Globus pallidus (tissue), 1 donor: ENCODE measurements around the gene PEX13.
"Not testable (repeated sequence)": the region's sequence is repeated elsewhere in the genome, so short reads cannot be mapped to it uniquely, and the experiment has no call there.

ENCODE experiments used
- DNase-seq: peaks from one replicate; pipeline ENCODE4 v3.0.0-alpha.2; 2015; ENCODE audit warnings: low spot score

Gene PEX13

GRCh38 chr2:61017556-61018317, at the start of gene PEX13, which contains the start of gene PUS10:
TSS of gene PEX13 (plus strand) at chr2:61017720. CDS start at chr2:61017760, 40 bp downstream.
TSS of gene PUS10 (minus strand) at chr2:61018255. CDS start at chr2:61011890, 6,365 bp downstream.
- DNase-seq = peak; percentile 78

- no peak for DNase-seq
Measured at GRCh38 chr2:60972889-60973656, 44.4 kb upstream of the PEX13 start.

GRCh38 chr2:60973705-60974104, 43.8 kb upstream of the PEX13 start:
- no peak for DNase-seq

GRCh38 chr2:60974652-60975051, 42.9 kb upstream of the PEX13 start:
- DNase-seq = no peak

GRCh38 chr2:60976256-60976850, 41.2 kb upstream of the PEX13 start:
- no peak for DNase-seq

GRCh38 chr2:60976875-60977561, 40.5 kb upstream of the PEX13 start:
- no peak for DNase-seq

GRCh38 chr2:60977562-60977895, 40.0 kb upstream of the PEX13 start:
- DNase-seq = no peak

GRCh38 chr2:60979231-60979630, 38.3 kb upstream of the PEX13 start:
- DNase-seq = no peak

- no peak for DNase-seq
Measured at GRCh38 chr2:60980071-60980815, 37.3 kb upstream of the PEX13 start.

- not testable (repeated sequence) for DNase-seq
Measured at GRCh38 chr2:60982066-60982465, 35.5 kb upstream of the PEX13 start.

- no peak for DNase-seq
Measured at GRCh38 chr2:60984720-60985119, 32.8 kb upstream of the PEX13 start.

GRCh38 chr2:60987041-60987440, 30.5 kb upstream of the PEX13 start:
- DNase-seq = no peak

- not testable (repeated sequence) for DNase-seq
Measured at GRCh38 chr2:60987656-60988055, 29.9 kb upstream of the PEX13 start.

GRCh38 chr2:60989259-60989658, 28.3 kb upstream of the PEX13 start:
- no peak for DNase-seq

GRCh38 chr2:60991644-60992043, 25.9 kb upstream of the PEX13 start:
- no peak for DNase-seq

GRCh38 chr2:60992985-60993392, 24.5 kb upstream of the PEX13 start:
- peak; percentile 58 for DNase-seq

- DNase-seq = no peak
Measured at GRCh38 chr2:60994131-60994530, 23.4 kb upstream of the PEX13 start.

- DNase-seq = peak; percentile 25
Measured at GRCh38 chr2:60998628-60999545, 18.6 kb upstream of the PEX13 start.

GRCh38 chr2:61005736-61006135, 11.8 kb upstream of the PEX13 start:
- DNase-seq = no peak

- DNase-seq = no peak
Measured at GRCh38 chr2:61006486-61007105, 10.9 kb upstream of the PEX13 start.
